Duodenal mucosa (tissue), 2 donors: Measurements from ENCODE around the gene AIFM1.

Experiments
- H3K27ac ChIP-seq: one replicate; pipeline ENCODE4 v1.7.0; 2013; ENCODE audit warnings: low read depth, low read length
- H3K27me3 ChIP-seq, 2 donors: one replicate each; pipeline ENCODE4 v1.7.0; 2013; ENCODE audit warnings: low read length in 2 of 2, control low read depth in 1 of 2; ENCODE audit not compliant: insufficient read depth in 2 of 2, control insufficient read depth in 1 of 2
- H3K36me3 ChIP-seq, 2 donors: one replicate each; pipeline ENCODE4 v1.7.0; 2013; ENCODE audit warnings: low read length in 2 of 2, control low read depth in 1 of 2; ENCODE audit not compliant: insufficient read depth in 2 of 2, control insufficient read depth in 1 of 2
- H3K4me1 ChIP-seq, 2 donors: one replicate each; pipeline ENCODE4 v1.7.0; 2013; ENCODE audit warnings: low read length in 2 of 2, control low read depth in 1 of 2; ENCODE audit not compliant: insufficient read depth in 2 of 2, control insufficient read depth in 1 of 2
- H3K4me3 ChIP-seq, 2 donors: one replicate each; pipeline ENCODE4 v1.7.0; 2013; ENCODE audit warnings: low read length in 2 of 2, low read depth in 1 of 2
- H3K9ac ChIP-seq, 2 donors: one replicate each; pipeline ENCODE4 v1.7.0; 2013; ENCODE audit warnings: low read length in 2 of 2, low read depth in 1 of 2
- H3K9me3 ChIP-seq, 2 donors: one replicate each; pipeline ENCODE4 v1.7.0; 2013; ENCODE audit warnings: low read length in 2 of 2, control low read depth in 1 of 2; ENCODE audit not compliant: control insufficient read depth in 1 of 2

AIFM1 gene

GRCh38 chrX:130184168-130184567 lies 18.5 kb upstream of the AIFM1 start:
- Histone ChIP-seq H3K4me3 (no peak overlapping the region), H3K27ac (no peak overlapping the region), H3K9ac (no peak overlapping the region)

GRCh38 chrX:130179579-130180215 lies 14.1 kb upstream of the AIFM1 start:
- Histone ChIP-seq H3K4me3 (no peak overlapping the region), H3K9ac (no peak overlapping the region), H3K27ac (no peak overlapping the region), H3K9me3 (no peaks in the 10 kb centered on the region), H3K27me3 (no peaks in the 10 kb centered on the region), H3K36me3 (no peaks in the 10 kb centered on the region), H3K4me1 (no peaks in the 10 kb centered on the region)

More at GRCh38 chrX:130184168-130184567, 18.5 kb upstream of the AIFM1 start:
- no peaks in the 10 kb centered on the region for H3K36me3 ChIP-seq
- H3K9me3 ChIP-seq, result no peaks in the 10 kb centered on the region
- H3K27me3 ChIP-seq, result no peaks in the 10 kb centered on the region
- no peaks in the 10 kb centered on the region for H3K4me1 ChIP-seq

- Histone ChIP-seq H3K27ac (no peak overlapping the region), H3K27me3 (no peaks in the 10 kb centered on the region), H3K4me1 (peaks cover 4 to 5% of the 10 kb centered on the region in 2 donors), H3K9me3 (no peaks in the 10 kb centered on the region), H3K36me3 (no peaks in the 10 kb centered on the region), H3K4me3 (no peak overlapping the region), H3K9ac (no peak overlapping the region)
Observed at GRCh38 chrX:130179170-130179569, 13.5 kb upstream of the AIFM1 start.

- H3K4me3 ChIP-seq, result no peak overlapping the region
- no peak overlapping the region for H3K9ac ChIP-seq
- peaks cover 4 to 8% of the 10 kb centered on the region in 2 donors for H3K4me1 ChIP-seq
- H3K36me3 ChIP-seq, result no peaks in the 10 kb centered on the region
- no peak overlapping the region for H3K27ac ChIP-seq
- H3K27me3 ChIP-seq, result no peaks in the 10 kb centered on the region
- H3K9me3 ChIP-seq, result no peaks in the 10 kb centered on the region
Observed at GRCh38 chrX:130176942-130177341, 11.3 kb upstream of the AIFM1 start.

DNA sequence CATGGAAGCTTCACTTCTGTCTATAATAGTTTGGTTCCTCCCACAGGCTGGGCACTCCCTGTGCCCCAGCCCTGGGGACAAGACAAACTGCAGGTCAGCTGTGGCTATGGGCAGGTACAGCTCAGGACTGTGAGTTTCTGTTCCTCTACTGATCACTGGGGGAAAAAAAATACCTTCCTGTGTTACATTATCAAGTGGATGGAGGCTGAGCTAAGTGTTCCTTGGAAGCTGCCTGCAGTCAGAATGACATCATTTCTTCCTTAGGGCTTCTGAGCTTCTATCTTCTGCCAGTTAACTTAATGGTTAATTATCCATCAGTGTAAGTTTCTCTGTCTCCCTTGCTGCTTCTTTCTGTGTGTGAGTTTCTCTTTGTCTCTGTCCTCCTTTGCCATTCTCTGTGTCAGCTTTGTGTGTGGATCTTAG lies 10.7 kb upstream of the AIFM1 start:
- peaks cover 4 to 8% of the 10 kb centered on the region in 2 donors for H3K4me1 ChIP-seq
- no peaks in the 10 kb centered on the region for H3K9me3 ChIP-seq
- no peaks in the 10 kb centered on the region for H3K36me3 ChIP-seq
- H3K9ac ChIP-seq, result no peak overlapping the region
- no peak overlapping the region for H3K4me3 ChIP-seq
- H3K27me3 ChIP-seq, result no peaks in the 10 kb centered on the region
- no peak overlapping the region for H3K27ac ChIP-seq

- Histone ChIP-seq H3K36me3 (no peaks in the 10 kb centered on the region), H3K4me1 (peaks cover 4 to 8% of the 10 kb centered on the region in 2 donors), H3K27me3 (no peaks in the 10 kb centered on the region), H3K9ac (no peak overlapping the region), H3K9me3 (no peaks in the 10 kb centered on the region), H3K27ac (no peak overlapping the region), H3K4me3 (no peak overlapping the region)
Observed at GRCh38 chrX:130174937-130175336, 9.3 kb upstream of the AIFM1 start.

- H3K27me3 ChIP-seq, result no peaks in the 10 kb centered on the region
- H3K9ac ChIP-seq, result no peak overlapping the region
- H3K27ac ChIP-seq, result no peak overlapping the region
Observed at GRCh38 chrX:130174045-130174704, 8.5 kb upstream of the AIFM1 start.

GRCh38 chrX:130173190-130173895 lies 7.7 kb upstream of the AIFM1 start:
- peak overlapping the region in 1 of 2 donors; percentile 25 for H3K9ac ChIP-seq
- H3K9me3 ChIP-seq, result no peaks in the 10 kb centered on the region
- peaks cover 4 to 8% of the 10 kb centered on the region in 2 donors for H3K4me1 ChIP-seq
- H3K36me3 ChIP-seq, result no peaks in the 10 kb centered on the region
- H3K27ac ChIP-seq, result peak overlapping the region; percentile 25
- H3K27me3 ChIP-seq, result no peaks in the 10 kb centered on the region
- H3K4me3 ChIP-seq, result peak overlapping the region in 1 of 2 donors; percentile 66

More at GRCh38 chrX:130174045-130174704, 8.5 kb upstream of the AIFM1 start:
- Histone ChIP-seq H3K9me3 (no peaks in the 10 kb centered on the region), H3K36me3 (no peaks in the 10 kb centered on the region), H3K4me3 (no peak overlapping the region), H3K4me1 (peaks cover 4 to 8% of the 10 kb centered on the region in 2 donors)

DNA sequence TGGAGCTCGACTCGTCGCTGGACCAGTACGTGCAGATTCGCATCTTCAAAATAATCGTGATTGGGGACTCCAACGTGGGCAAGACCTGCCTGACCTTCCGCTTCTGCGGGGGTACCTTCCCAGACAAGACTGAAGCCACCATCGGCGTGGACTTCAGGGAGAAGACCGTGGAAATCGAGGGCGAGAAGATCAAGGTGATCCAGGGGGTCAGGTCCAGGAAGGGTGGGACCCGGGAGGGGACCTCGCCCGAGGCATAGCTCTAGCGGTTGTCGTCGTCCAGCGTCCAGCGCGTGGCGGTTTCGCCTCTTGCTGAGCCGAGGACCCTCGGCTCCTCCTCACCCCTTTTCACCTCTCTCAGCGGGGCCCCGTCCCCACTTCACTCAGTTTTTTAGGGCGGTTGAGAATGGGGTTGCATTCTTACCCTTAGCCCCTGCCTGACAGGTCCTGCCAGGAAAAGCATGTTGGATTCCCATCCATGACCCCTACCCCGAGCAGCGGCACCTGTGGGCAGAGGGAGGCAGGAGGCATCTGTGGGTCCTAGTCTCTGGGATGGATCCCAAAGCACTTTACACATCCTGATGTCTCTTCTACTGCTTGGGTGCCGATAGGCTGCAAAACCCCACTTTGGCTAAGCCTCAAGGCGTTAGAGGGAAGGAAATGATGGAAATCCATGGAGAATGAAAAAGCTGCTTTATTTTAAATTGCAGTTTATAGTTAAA lies 6.6 kb upstream of the AIFM1 start:
- no peaks in the 10 kb centered on the region for H3K27me3 ChIP-seq
- no peak overlapping the region for H3K27ac ChIP-seq
- H3K4me3 ChIP-seq, result peak overlapping the region; percentile 62 to 66
- H3K4me1 ChIP-seq, result peaks cover 4 to 8% of the 10 kb centered on the region in 2 donors
- H3K36me3 ChIP-seq, result no peaks in the 10 kb centered on the region
- H3K9ac ChIP-seq, result peak overlapping the region in 1 of 2 donors; percentile 25
- no peaks in the 10 kb centered on the region for H3K9me3 ChIP-seq
